ENCODE results near the gene GRID1.

DNA sequence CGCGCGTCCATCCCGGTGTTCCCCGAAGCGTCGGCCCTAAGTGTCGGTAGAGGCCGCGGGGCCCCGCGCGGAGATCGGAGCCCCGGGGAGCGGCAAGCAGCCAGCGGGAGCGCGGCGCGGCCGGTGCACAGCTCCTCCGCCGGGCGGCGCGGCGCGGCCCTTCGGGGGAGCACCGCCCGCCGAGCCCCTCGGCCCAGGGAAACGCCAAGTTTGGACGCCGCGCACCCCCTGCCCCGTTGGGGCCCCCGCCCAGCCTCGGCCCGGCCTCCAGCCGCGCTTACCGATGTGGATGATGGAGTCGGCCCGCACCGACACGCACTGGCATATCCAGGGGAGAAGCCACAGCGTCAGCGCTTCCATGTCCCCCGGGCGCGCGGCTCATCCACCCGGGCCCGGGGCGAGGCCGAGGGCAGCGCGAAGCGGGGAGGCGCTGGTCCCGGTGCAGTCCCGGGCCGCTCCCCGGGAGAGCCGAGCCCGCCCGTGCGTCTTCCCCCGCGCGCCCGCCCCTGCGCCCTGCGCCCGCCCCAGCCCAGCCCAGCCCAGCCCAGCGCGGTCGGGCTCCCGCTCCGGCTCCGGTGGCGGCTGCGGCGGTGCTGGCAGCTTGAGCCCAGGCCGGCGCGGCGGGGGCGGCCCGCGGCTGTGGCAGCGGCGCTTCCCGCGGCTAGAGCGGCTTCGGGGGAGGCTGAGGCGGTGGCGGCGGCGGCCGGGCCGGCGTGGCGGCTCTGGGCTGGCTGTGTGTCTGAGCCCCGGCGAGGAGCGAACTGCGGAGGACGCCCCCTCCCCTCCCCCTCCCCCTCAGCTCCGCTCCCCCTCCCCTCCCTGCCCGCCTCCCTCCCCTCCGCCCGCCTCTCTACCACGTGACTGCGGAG is at the start of gene GRID1:
- TF ChIP-seq POLR2A (IDR thresholded peaks at IDR 0.05) = no peak
- TF ChIP-seq, protein P1, sequence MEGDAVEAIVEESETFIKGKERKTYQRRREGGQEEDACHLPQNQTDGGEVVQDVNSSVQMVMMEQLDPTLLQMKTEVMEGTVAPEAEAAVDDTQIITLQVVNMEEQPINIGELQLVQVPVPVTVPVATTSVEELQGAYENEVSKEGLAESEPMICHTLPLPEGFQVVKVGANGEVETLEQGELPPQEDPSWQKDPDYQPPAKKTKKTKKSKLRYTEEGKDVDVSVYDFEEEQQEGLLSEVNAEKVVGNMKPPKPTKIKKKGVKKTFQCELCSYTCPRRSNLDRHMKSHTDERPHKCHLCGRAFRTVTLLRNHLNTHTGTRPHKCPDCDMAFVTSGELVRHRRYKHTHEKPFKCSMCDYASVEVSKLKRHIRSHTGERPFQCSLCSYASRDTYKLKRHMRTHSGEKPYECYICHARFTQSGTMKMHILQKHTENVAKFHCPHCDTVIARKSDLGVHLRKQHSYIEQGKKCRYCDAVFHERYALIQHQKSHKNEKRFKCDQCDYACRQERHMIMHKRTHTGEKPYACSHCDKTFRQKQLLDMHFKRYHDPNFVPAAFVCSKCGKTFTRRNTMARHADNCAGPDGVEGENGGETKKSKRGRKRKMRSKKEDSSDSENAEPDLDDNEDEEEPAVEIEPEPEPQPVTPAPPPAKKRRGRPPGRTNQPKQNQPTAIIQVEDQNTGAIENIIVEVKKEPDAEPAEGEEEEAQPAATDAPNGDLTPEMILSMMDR (IDR thresholded peaks at IDR 0.05) = no peak
